Mesenchymal stem cell (in vitro differentiated cells and primary cell): ENCODE measurements around the gene KPNA6.

Source experiments
- DNase-seq: peaks from one replicate; pipeline ENCODE4 v3.0.0-alpha.2; 2013
- H2AFZ ChIP-seq: one replicate; pipeline ENCODE4 v1.6.1; 2013; ENCODE audit warnings: low read depth, mild to moderate bottlenecking, control low read depth, inconsistent platforms, low read length, moderate library complexity
- H2AK5ac ChIP-seq: 2 replicates; pipeline ENCODE4 v1.6.1; 2013; ENCODE audit warnings: low read length, moderate library complexity, mild to moderate bottlenecking, inconsistent platforms; ENCODE audit not compliant: severe bottlenecking
- H2BK120ac ChIP-seq: one replicate; pipeline ENCODE4 v1.6.1; 2013; ENCODE audit warnings: low read depth, mild to moderate bottlenecking, inconsistent platforms, low read length, moderate library complexity
- H2BK12ac ChIP-seq, 2 experiments: one replicate each; pipeline ENCODE4 v1.6.1; 2013; ENCODE audit warnings: inconsistent platforms in 2 of 2, low read length in 2 of 2, mild to moderate bottlenecking in 2 of 2, moderate library complexity in 2 of 2, control low read depth in 1 of 2
- H2BK15ac ChIP-seq: one replicate; pipeline ENCODE4 v1.6.1; 2013; ENCODE audit warnings: mild to moderate bottlenecking, low read depth, inconsistent platforms; ENCODE audit not compliant: poor library complexity, severe bottlenecking
- H2BK5ac ChIP-seq: 2 replicates; pipeline ENCODE4 v1.6.1; 2013; ENCODE audit warnings: low read depth, mild to moderate bottlenecking, low read length, control low read depth, inconsistent platforms; ENCODE audit not compliant: poor library complexity, severe bottlenecking
- H3K14ac ChIP-seq, 2 experiments: one replicate each; pipeline ENCODE4 v1.6.1; 2013; ENCODE audit warnings: inconsistent platforms in 2 of 2, low read length in 2 of 2, control low read depth in 1 of 2, mild to moderate bottlenecking in 1 of 2, moderate library complexity in 1 of 2
- H3K18ac ChIP-seq, 2 experiments: one replicate each; pipeline ENCODE4 v1.6.1; 2013; ENCODE audit warnings: inconsistent platforms in 2 of 2, low read length in 2 of 2, control low read depth in 1 of 2, low read depth in 1 of 2, mild to moderate bottlenecking in 1 of 2
- H3K23ac ChIP-seq, 2 experiments: one replicate each; pipeline ENCODE4 v1.6.1; 2013; ENCODE audit warnings: inconsistent platforms in 2 of 2, low read length in 2 of 2, mild to moderate bottlenecking in 2 of 2, moderate library complexity in 2 of 2, control low read depth in 1 of 2
- H3K27ac ChIP-seq: 2 replicates; pipeline ENCODE4 v1.5.1; 2013; ENCODE audit warnings: mild to moderate bottlenecking, moderate library complexity, low read length, control low read depth, inconsistent platforms; ENCODE audit not compliant: poor library complexity, severe bottlenecking
- H3K27me3 ChIP-seq, 2 experiments: 2 replicates each; pipeline versions ENCODE4 v1.6.1 to v1.7.0; 2013; ENCODE audit warnings: low read length in 2 of 2, mild to moderate bottlenecking in 2 of 2, moderate library complexity in 2 of 2, control low read depth in 1 of 2, inconsistent platforms in 1 of 2; ENCODE audit not compliant: control insufficient read depth in 1 of 2, insufficient read depth in 1 of 2
- H3K36me3 ChIP-seq, 2 experiments: 2 replicates each; pipeline versions ENCODE4 v1.6.1 to v1.7.0; 2013; ENCODE audit warnings: low read length in 2 of 2, control low read depth in 1 of 2, inconsistent platforms in 1 of 2, low read depth in 1 of 2, mild to moderate bottlenecking in 1 of 2; ENCODE audit not compliant: insufficient read depth in 2 of 2, control insufficient read depth in 1 of 2
- H3K4ac ChIP-seq, 2 experiments: one replicate each; pipeline ENCODE4 v1.6.1; 2013; ENCODE audit warnings: inconsistent platforms in 2 of 2, low read length in 2 of 2, mild to moderate bottlenecking in 2 of 2, moderate library complexity in 2 of 2, control low read depth in 1 of 2, low read depth in 1 of 2
- H3K4me1 ChIP-seq: 2 replicates; pipeline ENCODE4 v1.6.1; 2013; ENCODE audit warnings: low read depth, low read length, control low read depth; ENCODE audit not compliant: control insufficient read depth, insufficient read depth
- H3K4me2 ChIP-seq: 2 replicates; pipeline ENCODE4 v1.6.1; 2013; ENCODE audit warnings: low read length, mild to moderate bottlenecking, inconsistent platforms; ENCODE audit not compliant: poor library complexity, severe bottlenecking
- H3K4me3 ChIP-seq, 2 experiments: 2 replicates each; pipeline versions ENCODE4 v1.5.1 to v1.7.0; 2013; ENCODE audit warnings: low read length in 2 of 2, mild to moderate bottlenecking in 2 of 2, control low read depth in 1 of 2, low read depth in 1 of 2; ENCODE audit not compliant: insufficient read depth in 1 of 2
- H3K79me1 ChIP-seq: replicated peaks from 2 replicates; pipeline ENCODE4 v1.6.1; 2013; ENCODE audit warnings: mild to moderate bottlenecking, control low read depth, low read length, inconsistent platforms; ENCODE audit not compliant: poor library complexity, severe bottlenecking
- H3K9ac ChIP-seq: 2 replicates; pipeline ENCODE4 v1.7.0; 2013; ENCODE audit warnings: mild to moderate bottlenecking, low read length, moderate library complexity
- H3K9me3 ChIP-seq: 2 replicates; pipeline ENCODE4 v1.7.0; 2013; ENCODE audit warnings: mild to moderate bottlenecking, low read length; ENCODE audit not compliant: control insufficient read depth
- H4K8ac ChIP-seq: one replicate; pipeline ENCODE4 v1.6.1; 2013; ENCODE audit warnings: inconsistent platforms, mild to moderate bottlenecking, low read length, moderate library complexity
- H4K91ac ChIP-seq: one replicate; pipeline ENCODE4 v1.6.1; 2013; ENCODE audit warnings: mild to moderate bottlenecking, low read length, inconsistent platforms
- WGBS: methylation state at CpG from one replicate; pipeline ENCODE4 v1.1.7; 2013; ENCODE audit warnings: mixed read lengths; 5-methylcytosine and 5-hydroxymethylcytosine counted together

The KPNA6 gene

GRCh38 chr1:32106663-32107275 is 1.1 kb upstream of the KPNA6 start:
- peaks cover 2% of the 10 kb centered on the region for H3K4me1 ChIP-seq
- H2AFZ ChIP-seq: no peak overlapping the region
- H4K91ac ChIP-seq: no peak overlapping the region
- H2BK15ac ChIP-seq: no peak overlapping the region
- no peak overlapping the region for H2AK5ac ChIP-seq
- no peaks in the 10 kb centered on the region for H3K27me3 ChIP-seq
- peak overlapping the region in 1 of 2 experiments; percentile 88 for H3K4me3 ChIP-seq
- no peak for DNase-seq
- no peak overlapping the region for H3K9ac ChIP-seq
- peaks cover 6 to 14% of the 10 kb centered on the region in 2 experiments for H3K36me3 ChIP-seq
- 91% methylated on average over 9 of the region's 9 CpGs for WGBS
- no peak overlapping the region for H3K4ac ChIP-seq
- no peak overlapping the region for H3K14ac ChIP-seq
- H3K23ac ChIP-seq: no peak overlapping the region
- no peak overlapping the region for H3K18ac ChIP-seq
- H3K79me1 ChIP-seq: peaks cover 5% of the 10 kb centered on the region
- no peak overlapping the region for H2BK12ac ChIP-seq
- no peak overlapping the region for H3K4me2 ChIP-seq
- no peak overlapping the region for H3K27ac ChIP-seq
- no peak overlapping the region for H4K8ac ChIP-seq
- no peak overlapping the region for H2BK120ac ChIP-seq
- no peaks in the 10 kb centered on the region for H3K9me3 ChIP-seq
- no peak overlapping the region for H2BK5ac ChIP-seq

DNA sequence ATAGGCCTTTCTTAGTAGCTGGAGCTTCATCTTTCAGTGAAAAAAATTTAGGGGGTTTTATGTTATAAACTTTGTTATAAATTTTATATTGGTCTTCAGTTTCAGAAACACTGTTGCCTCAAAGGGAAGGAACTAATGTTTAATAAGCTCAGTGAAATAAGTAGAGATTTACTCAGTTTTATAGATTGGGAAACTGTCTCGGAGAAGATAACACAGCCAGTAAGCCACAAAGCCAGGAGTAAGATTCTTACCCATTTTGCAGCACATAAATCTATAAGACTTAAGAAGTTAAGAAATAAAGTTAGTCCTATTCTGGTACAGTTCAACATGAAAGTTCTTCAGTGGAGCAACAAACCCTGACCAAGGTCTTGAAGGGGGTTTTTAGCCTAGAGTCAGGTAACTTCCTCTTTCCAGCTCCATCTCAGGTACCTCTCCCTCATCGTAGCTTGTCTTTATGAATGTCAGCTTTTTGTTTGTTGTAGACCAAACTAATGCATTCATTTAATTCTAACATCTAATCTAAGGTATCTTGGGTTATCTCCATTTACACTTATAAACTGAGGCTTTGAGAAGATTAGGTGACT is 3.3 kb downstream of the KPNA6 start:
- no peak overlapping the region for H3K14ac ChIP-seq
- H2AK5ac ChIP-seq: no peak overlapping the region
- no peaks in the 10 kb centered on the region for H3K27me3 ChIP-seq
- no peak overlapping the region for H4K91ac ChIP-seq
- H3K79me1 ChIP-seq: no peaks in the 10 kb centered on the region
- no peak overlapping the region for H3K27ac ChIP-seq
- peaks cover 4% of the 10 kb centered on the region for H3K4me1 ChIP-seq
- H3K4me3 ChIP-seq: no peak overlapping the region
- no peaks in the 10 kb centered on the region for H3K9me3 ChIP-seq
- no peak for DNase-seq
- no CpG with 5 or more reads among the region's 2 CpGs for WGBS
- no peak overlapping the region for H2BK5ac ChIP-seq
- no peak overlapping the region for H2BK15ac ChIP-seq
- no peak overlapping the region for H3K4me2 ChIP-seq
- H3K36me3 ChIP-seq: peaks cover 2 to 9% of the 10 kb centered on the region in 2 experiments
- H4K8ac ChIP-seq: no peak overlapping the region
- H3K23ac ChIP-seq: no peak overlapping the region
- H3K18ac ChIP-seq: no peak overlapping the region
- no peak overlapping the region for H2BK12ac ChIP-seq
- no peak overlapping the region for H2BK120ac ChIP-seq
- H3K4ac ChIP-seq: no peak overlapping the region
- no peak overlapping the region for H3K9ac ChIP-seq
- H2AFZ ChIP-seq: no peak overlapping the region

DNA sequence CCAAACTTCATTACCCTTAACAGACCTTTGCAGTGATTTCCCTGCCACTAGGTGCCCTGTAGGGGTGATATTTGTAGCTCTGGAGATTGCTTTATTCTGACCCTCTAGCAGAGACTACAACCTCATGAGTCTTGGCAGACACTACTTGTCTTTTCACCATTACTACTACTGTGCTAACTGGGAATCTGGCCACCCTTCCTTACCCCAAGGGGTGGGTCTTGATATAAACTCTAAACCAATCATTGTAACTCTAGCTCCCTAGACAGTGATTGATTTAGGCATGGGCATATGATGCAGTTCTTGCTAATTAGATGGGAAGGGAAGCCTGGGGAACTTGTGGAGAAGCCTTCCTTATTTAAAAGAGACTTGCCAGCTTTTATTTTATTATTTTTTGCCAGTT is 3.9 kb downstream of the KPNA6 start:
- peaks cover 4% of the 10 kb centered on the region for H3K4me1 ChIP-seq
- H2BK120ac ChIP-seq: no peak overlapping the region
- H2BK15ac ChIP-seq: no peak overlapping the region
- H3K4me3 ChIP-seq: no peak overlapping the region
- H2AK5ac ChIP-seq: no peak overlapping the region
- no peaks in the 10 kb centered on the region for H3K9me3 ChIP-seq
- H2AFZ ChIP-seq: no peak overlapping the region
- H3K18ac ChIP-seq: no peak overlapping the region
- H4K8ac ChIP-seq: no peak overlapping the region
- H2BK5ac ChIP-seq: no peak overlapping the region
- no peaks in the 10 kb centered on the region for H3K27me3 ChIP-seq
- H3K36me3 ChIP-seq: peaks cover 2 to 9% of the 10 kb centered on the region in 2 experiments
- H3K27ac ChIP-seq: no peak overlapping the region
- no peak overlapping the region for H3K4me2 ChIP-seq
- no peak overlapping the region for H3K4ac ChIP-seq
- no peak overlapping the region for H2BK12ac ChIP-seq
- no peak overlapping the region for H3K14ac ChIP-seq
- no peak overlapping the region for H4K91ac ChIP-seq
- no peak overlapping the region for H3K9ac ChIP-seq
- no peak overlapping the region for H3K23ac ChIP-seq
- DNase-seq: no peak
- no peaks in the 10 kb centered on the region for H3K79me1 ChIP-seq

DNA sequence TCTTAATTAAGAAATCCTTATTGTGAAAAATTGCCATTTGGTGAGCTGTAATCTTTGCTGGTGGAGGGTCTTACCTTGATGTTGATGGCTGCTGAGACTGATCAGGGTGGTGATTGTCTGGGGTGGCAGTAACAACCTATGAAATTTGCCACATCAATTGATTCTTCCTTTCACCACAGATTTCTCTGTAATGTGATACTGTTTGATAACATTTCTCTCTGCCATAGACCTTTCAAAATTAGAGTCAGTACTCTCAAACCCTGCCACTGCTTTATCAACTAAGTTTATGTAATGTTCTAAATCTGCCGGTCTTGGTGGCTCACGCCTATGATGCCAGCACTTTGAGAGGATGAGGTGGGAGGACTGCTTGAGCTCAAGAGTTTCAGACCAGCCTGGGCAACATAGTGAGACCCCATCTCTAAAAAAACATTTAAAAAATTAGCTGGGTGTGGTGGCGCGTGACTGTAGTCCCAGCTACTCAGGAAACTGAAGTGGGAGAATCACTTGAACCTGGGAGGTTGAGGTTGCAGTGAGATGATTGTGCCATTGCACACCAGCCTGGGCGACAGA is 5.0 kb downstream of the KPNA6 start:
- H3K27ac ChIP-seq: no peak overlapping the region
- no peaks in the 10 kb centered on the region for H3K27me3 ChIP-seq
- H3K36me3 ChIP-seq: peaks cover 2 to 9% of the 10 kb centered on the region in 2 experiments
- H2BK12ac ChIP-seq: no peak overlapping the region
- no peak overlapping the region for H2BK15ac ChIP-seq
- no peak overlapping the region for H2AK5ac ChIP-seq
- whole genome bisulfite sequencing: 100% methylated on average over 4 of the region's 5 CpGs
- no peak overlapping the region for H3K4ac ChIP-seq
- H3K9ac ChIP-seq: no peak overlapping the region
- no peak overlapping the region for H4K8ac ChIP-seq
- no peak overlapping the region for H3K23ac ChIP-seq
- no peak overlapping the region for H2BK120ac ChIP-seq
- H2AFZ ChIP-seq: no peak overlapping the region
- no peaks in the 10 kb centered on the region for H3K9me3 ChIP-seq
- no peak overlapping the region for H3K4me3 ChIP-seq
- no peaks in the 10 kb centered on the region for H3K79me1 ChIP-seq
- H3K14ac ChIP-seq: no peak overlapping the region
- no peak overlapping the region for H3K4me2 ChIP-seq
- no peak overlapping the region for H4K91ac ChIP-seq
- peaks cover 4% of the 10 kb centered on the region for H3K4me1 ChIP-seq
- H2BK5ac ChIP-seq: no peak overlapping the region
- DNase-seq: no peak
- no peak overlapping the region for H3K18ac ChIP-seq
